Heart left ventricle (tissue), 13 donors: ENCODE measurements around the gene NUDT14.

ENCODE experiments used
- CTCF ChIP-seq, 12 donors: fragments of 200-600 bp; sonication (generic) in 4 of 12; IDR thresholded peaks; one replicate each; pipeline versions ENCODE4 v1.5.0 to v1.8.0; 2018 to 2022; ENCODE audit warnings: antibody characterized with exemption in 12 of 12, mild to moderate bottlenecking in 5 of 12
- POLR2A ChIP-seq, 2 donors: fragments of 450-650 bp; IDR thresholded peaks; one replicate each; pipeline ENCODE4 v1.6.1; 2017; ENCODE audit warnings: antibody characterized with exemption in 2 of 2, mild to moderate bottlenecking in 2 of 2, moderate library complexity in 2 of 2
- donor health status: ischemic (EF 13 %, LVEDD 7.1; RV severe dilation, severe dysfunction).
- donor health status: DM: no; HTN: yes; CAD: no.
- donor health status: DM: no; HTN: no; CAD: no.
- donor health status: ischemic (EF 25% LVEDD 6.9; RV normal size, moderate dysfunction).
- donor health status: ischemic (EF 25% LVEDD 5.7; RV mildly dilated, moderate dysfunction).
- donor health status: ischemic (EF 35%, LVEDD 5.7; RV mildly dilated, moderate dysfunction).
- donor health status: nonischemic (EF 11% LVEDD 7.7; RV severe dilation, severe dysfunction).
- donor health status: DM: yes; HTN: yes; CAD: no.
- donor health status: PGD.
- donor health status: ischemic (EF 29% LVEDD 5.4; RV normal size, mild dysfunction).
- donor health status: nonischemic (EF 23%, LVEDD 6.1; RV moderate dilation, normal function).

GRCh38 chr14:105215602-105216001 is 34.5 kb upstream of the NUDT14 start:
- no peak for TF ChIP-seq CTCF (IDR thresholded peaks at IDR 0.05)
- TF ChIP-seq POLR2A (IDR thresholded peaks at IDR 0.05): no peak
